NAMALWA (cell line): ENCODE results near the gene SP5.
A peak's percentile ranks its signal among the peaks of the same experiment; 100 is the strongest.
"Not testable (repeated sequence)": the region's sequence is repeated elsewhere in the genome, so short reads cannot be mapped to it uniquely, and the experiment has no call there.

Source experiments
- DNase-seq: peaks from one replicate; pipeline ENCODE4 v3.0.0-alpha.2; 2015; ENCODE audit warnings: low spot score

SP5 gene

GRCh38 chr2:170715062-170715931, at the start of gene SP5:
Gene SP5, plus strand, starts transcription at chr2:170715337. Its CDS starts 176 bp downstream, at chr2:170715513.
- no peak for DNase-seq

GRCh38 chr2:170665743-170666142, 49.4 kb upstream of the SP5 start:
- no peak for DNase-seq

- no peak for DNase-seq
Measured at GRCh38 chr2:170669909-170670308, 45.2 kb upstream of the SP5 start.

- DNase-seq: no peak
Measured at GRCh38 chr2:170670651-170671050, 44.5 kb upstream of the SP5 start.

GRCh38 chr2:170671079-170671478, 44.1 kb upstream of the SP5 start:
- DNase-seq: no peak

GRCh38 chr2:170674282-170674681, 40.9 kb upstream of the SP5 start:
- DNase-seq: not testable (repeated sequence)

GRCh38 chr2:170675701-170676100, 39.4 kb upstream of the SP5 start:
- no peak for DNase-seq

GRCh38 chr2:170679607-170680079, 35.5 kb upstream of the SP5 start:
- peak; percentile 57 for DNase-seq

GRCh38 chr2:170680172-170680941, 34.8 kb upstream of the SP5 start:
- peak; percentile 28 for DNase-seq

- no peak for DNase-seq
Measured at GRCh38 chr2:170681311-170681710, 33.8 kb upstream of the SP5 start.

GRCh38 chr2:170685591-170685990, 29.5 kb upstream of the SP5 start:
- no peak for DNase-seq

GRCh38 chr2:170689481-170689880, 25.7 kb upstream of the SP5 start:
- DNase-seq: no peak

- no peak for DNase-seq
Measured at GRCh38 chr2:170690640-170691039, 24.5 kb upstream of the SP5 start.

- no peak for DNase-seq
Measured at GRCh38 chr2:170694316-170694715, 20.8 kb upstream of the SP5 start.

GRCh38 chr2:170695521-170696410, 19.4 kb upstream of the SP5 start:
- DNase-seq: no peak

- DNase-seq: no peak
Measured at GRCh38 chr2:170696948-170697347, 18.2 kb upstream of the SP5 start.

- no peak for DNase-seq
Measured at GRCh38 chr2:170701011-170701410, 14.1 kb upstream of the SP5 start.

GRCh38 chr2:170703776-170704476, 11.2 kb upstream of the SP5 start:
- no peak for DNase-seq

GRCh38 chr2:170707821-170708795, 7.0 kb upstream of the SP5 start:
- no peak for DNase-seq

GRCh38 chr2:170710609-170710979, 4.5 kb upstream of the SP5 start:
- DNase-seq: no peak
